PC-3 (cell line): ENCODE data around the gene PRR36. TPM values are rescaled to one million over a fixed set of nuclear protein-coding genes. Genes with fewer than 3 reads are reported as not detected.

ENCODE experiments used
- ATAC-seq: fragments of 200-7000 bp; cut with Tn5 transposase; 2 replicates; pipeline ENCODE4 v1.9.1; 2020; ENCODE audit warnings: mild to moderate bottlenecking, moderate library complexity
- BruUV-seq: library from RNA; stranded (reverse); fragments of 400-500 nt; replicated peaks from 2 replicates; lab custom pipeline; 2021; lab: Mats Ljungman, UMichigan
- CTCF ChIA-PET: fragments of 300-600 bp; sonication (Branson Sonifier 250); formaldehyde crosslinking; loops from one replicate; lab custom pipeline; 2022; ENCODE audit warnings: antibody characterized with exemption; lab: Charles Lee
- POLR2A ChIA-PET: fragments of 300-600 bp; sonication (Branson Sonifier 250); formaldehyde crosslinking; loops from one replicate; lab custom pipeline; 2022; ENCODE audit warnings: antibody characterized with exemption; ENCODE audit not compliant: unreplicated experiment; lab: Charles Lee
- DNase-seq: peaks from one replicate; pipeline ENCODE4 v3.0.0-alpha.2; 2015
- H2AFZ ChIP-seq: fragments of 300-600 bp; sonication (generic); 2 replicates; pipeline ENCODE4 v1.6.0; 2016; ENCODE audit warnings: antibody characterized with exemption, low read length
- H3F3A ChIP-seq: fragments of 300-600 bp; sonication (generic); one replicate; pipeline ENCODE4 v1.6.0; 2017; ENCODE audit warnings: antibody characterized with exemption, low read length, control low read depth, mild to moderate bottlenecking; ENCODE audit not compliant: unreplicated experiment
- H3K27ac ChIP-seq: fragments of 300-600 bp; sonication (generic); 2 replicates; pipeline ENCODE4 v1.5.1; 2016; ENCODE audit warnings: mild to moderate bottlenecking, low read length
- H3K27me3 ChIP-seq: fragments of 300-600 bp; sonication (generic); 2 replicates; pipeline ENCODE4 v1.6.1; 2016; ENCODE audit warnings: low read length, mixed read lengths
- H3K36me3 ChIP-seq: fragments of 300-600 bp; sonication (generic); 2 replicates; pipeline ENCODE4 v1.6.1; 2016; ENCODE audit warnings: low read depth, mixed run types, low read length, mixed read lengths
- H3K4me1 ChIP-seq: fragments of 300-600 bp; sonication (generic); 2 replicates; pipeline ENCODE4 v1.5.1; 2016; ENCODE audit warnings: low read length; ENCODE audit not compliant: insufficient read depth
- H3K4me2 ChIP-seq: fragments of 300-600 bp; sonication (generic); 2 replicates; pipeline ENCODE4 v1.6.0; 2016; ENCODE audit warnings: low read length
- H3K4me3 ChIP-seq: fragments of 300-600 bp; sonication (generic); 2 replicates; pipeline ENCODE4 v1.5.1; 2016; ENCODE audit warnings: mild to moderate bottlenecking, low read length, mixed read lengths
- H3K79me2 ChIP-seq: fragments of 300-600 bp; sonication (generic); 2 replicates; pipeline ENCODE4 v1.6.1; 2017; ENCODE audit warnings: low read length, mixed read lengths
- H3K9ac ChIP-seq: fragments of 300-600 bp; sonication (generic); 2 replicates; pipeline ENCODE4 v1.6.0; 2016; ENCODE audit warnings: mild to moderate bottlenecking, low read length
- H3K9me2 ChIP-seq: fragments of 300-600 bp; sonication (generic); replicated peaks from 2 replicates; pipeline ENCODE4 v1.6.1; 2016; ENCODE audit warnings: mixed run types, low read length, mixed read lengths
- H3K9me3 ChIP-seq: fragments of 300-600 bp; sonication (generic); 2 replicates; pipeline ENCODE4 v1.6.1; 2016; ENCODE audit warnings: low read length, mixed read lengths
- H4K20me1 ChIP-seq: fragments of 300-600 bp; sonication (generic); 2 replicates; pipeline ENCODE4 v1.6.1; 2016; ENCODE audit warnings: low read length, mixed read lengths
- CTCF ChIP-seq: fragments of 300-600 bp; sonication (generic); conservative IDR thresholded peaks from 2 replicates; pipeline ENCODE4 v1.5.1; 2017; ENCODE audit warnings: antibody characterized with exemption, low read depth, mild to moderate bottlenecking, low read length
- EZH2 ChIP-seq: fragments of 300-600 bp; sonication (generic); IDR thresholded peaks from one replicate; pipeline ENCODE4 v1.6.1; 2017; ENCODE audit warnings: antibody characterized with exemption, mild to moderate bottlenecking, low read length; ENCODE audit not compliant: unreplicated experiment
- EZH2phosphoT487 ChIP-seq: fragments of 300-600 bp; sonication (generic); IDR thresholded peaks from 2 replicates; pipeline ENCODE4 v1.6.1; 2018; ENCODE audit warnings: mild to moderate bottlenecking, antibody characterized with exemption, low read length, borderline replicate concordance
- intact Hi-C: fragments of 100-400 bp; cut with micrococcal nuclease; formaldehyde crosslinking; loops from 2 replicates; pipeline ENCODE4 v1.9.0; 2023
- total RNA-seq: library from RNA; depleted of rRNA; stranded (reverse); fragments of >200 nt; gene quantifications from 2 replicates; pipeline ENCODE4 v1.2.3, GENCODE V29; 2014

PRR36 gene
- total RNA-seq, 1 experiment from 2014 or later, result 2.5 TPM

DNA sequence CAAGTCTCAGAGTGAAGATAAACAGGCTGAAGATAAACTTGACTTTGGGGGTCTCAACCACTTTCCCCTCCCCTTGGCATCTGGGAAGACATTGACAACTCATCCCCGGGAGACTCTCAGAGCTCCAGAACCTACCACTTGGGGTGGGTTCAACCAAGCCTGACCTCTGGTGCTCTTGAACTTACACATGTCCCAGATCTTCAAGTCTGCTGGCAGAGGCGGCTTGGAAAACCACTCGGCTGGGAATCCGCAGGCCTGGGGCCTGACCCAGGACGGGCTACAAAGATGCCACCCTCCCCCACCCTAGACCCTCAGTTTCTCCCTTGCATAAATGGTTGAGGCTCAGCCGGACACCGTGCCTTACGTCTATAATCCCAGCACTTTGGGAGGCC, 14.6 kb upstream of the PRR36 start:
- Histone ChIP-seq H3K4me2 (peak overlapping the region; percentile 95), H3K79me2 (peaks cover 46% of the 10 kb centered on the region)

GRCh38 chr19:7888145-7888825, 14.1 kb upstream of the PRR36 start, which contains the start of gene LRRC8E:
LRRC8E (plus strand) TSS chr19:7888510; CDS start chr19:7895604, 7,094 bp downstream.
- no peaks in the 10 kb centered on the region for H3F3A ChIP-seq
- ChIA-PET POLR2A (interaction anchor here (0.6 kb wide), 3 partner anchors 15 to 32 kb away, joined by 3 to 4 read pairs (median 3); partner anchors contain the start of gene MAP2K7), CTCF (interaction anchor here (2.1 kb wide), 1 partner anchor 19 kb away, joined by 13 read pairs; no protein-coding TSS in a partner anchor)
- H4K20me1 ChIP-seq, result no peaks in the 10 kb centered on the region
- no peaks in the 10 kb centered on the region for H3K27me3 ChIP-seq
- TF ChIP-seq EZH2phosphoT487 (no peak), CTCF (no peak), EZH2 (no peak)
- DNase-seq (peak; percentile 87), ATAC-seq (peak; percentile 95)
- intact Hi-C loops, result loop anchor here (2.0 kb wide), 1 partner anchor 15 kb away; the partner anchor contains the start of gene MAP2K7
- H3K36me3 ChIP-seq, result no peaks in the 10 kb centered on the region
- H3K4me3 ChIP-seq, result peak within 1 kb of the TSS; percentile 90
- peak within 1 kb of the TSS; percentile 7; the same call in 1 of the 2 replicates for H3K27ac ChIP-seq
- H3K9me2 ChIP-seq, result no peaks in the 10 kb centered on the region
- no peaks in the 10 kb centered on the region for H3K9me3 ChIP-seq
- H3K4me1 ChIP-seq, result peaks cover 14% of the 10 kb centered on the region
- no TSS peak for BruUV-seq
- H3K4me2 ChIP-seq, result peak within 1 kb of the TSS; percentile 95
- peaks cover 42% of the 10 kb centered on the region for H3K79me2 ChIP-seq
- H3K9ac ChIP-seq, result peak within 1 kb of the TSS; percentile 90
- peak within 1 kb of the TSS; percentile 89 for H2AFZ ChIP-seq

More for the DNA sequence above, 14.6 kb upstream of the PRR36 start:
- Histone ChIP-seq H3K4me1 (peaks cover 17% of the 10 kb centered on the region), H3K9ac (peak overlapping the region; percentile 90), H3F3A (no peaks in the 10 kb centered on the region), H4K20me1 (no peaks in the 10 kb centered on the region), H3K9me2 (no peaks in the 10 kb centered on the region), H2AFZ (peak overlapping the region; percentile 89), H3K27me3 (no peaks in the 10 kb centered on the region), H3K27ac (peak overlapping the region; percentile 7; the same call in 1 of the 2 replicates), H3K36me3 (0 out of 2 replicates have a peak, but pooled peaks cover 2% of the 10 kb centered on the region), H3K9me3 (no peaks in the 10 kb centered on the region), H3K4me3 (peak overlapping the region; percentile 90)
- no peak for DNase-seq
- ATAC-seq, result peak; percentile 6; the same call in 1 of the 2 replicates
- ChIA-PET POLR2A (interaction anchor here (0.6 kb wide), 2 partner anchors 15 to 30 kb away, joined by 3 to 4 read pairs; partner anchors contain the start of gene MAP2K7), CTCF (interaction anchor here (2.1 kb wide), 1 partner anchor 19 kb away, joined by 13 read pairs; no protein-coding TSS in a partner anchor)
- TSS peak; percentile 84 for BruUV-seq
- intact Hi-C loops, result loop anchor here (2.0 kb wide), 1 partner anchor 14 kb away; the partner anchor contains the start of gene MAP2K7
- no peak for TF ChIP-seq EZH2
- no peak for TF ChIP-seq EZH2phosphoT487
- TF ChIP-seq CTCF, result no peak
